ENCODE data around the gene TET1. TPM values are rescaled to one million over a fixed set of nuclear protein-coding genes. Genes with fewer than 3 reads are reported as not detected.
"Not testable (repeated sequence)": the region's sequence is repeated elsewhere in the genome, so short reads cannot be mapped to it uniquely, and the experiment has no call there.

Gene TET1
- total RNA-seq = 10 to 100 TPM; 50.8 to 60.5 TPM
- 33.6 TPM for polyA plus RNA-seq (2013, experiment 1 of 2)
- 34.4 TPM for polyA plus RNA-seq (2013, experiment 2 of 2)
- long read RNA-seq, experiment 1, partial matches to known transcripts = 14 of 18 reads
- long read RNA-seq, experiment 1, other reads (novel, unspliced or antisense) = 4 of 18 reads
- long read RNA-seq, experiment 2, full-length matches to known transcripts = 1 of 44 reads
- long read RNA-seq, experiment 2, partial matches to known transcripts = 23 of 44 reads
- long read RNA-seq, experiment 2, other reads (novel, unspliced or antisense) = 20 of 44 reads
- long read RNA-seq, experiment 3, partial matches to known transcripts = 31 of 50 reads
- long read RNA-seq, experiment 3, other reads (novel, unspliced or antisense) = 19 of 50 reads
- long read RNA-seq, experiment 4, partial matches to known transcripts = 5 of 12 reads
- long read RNA-seq, experiment 4, other reads (novel, unspliced or antisense) = 7 of 12 reads

DNA sequence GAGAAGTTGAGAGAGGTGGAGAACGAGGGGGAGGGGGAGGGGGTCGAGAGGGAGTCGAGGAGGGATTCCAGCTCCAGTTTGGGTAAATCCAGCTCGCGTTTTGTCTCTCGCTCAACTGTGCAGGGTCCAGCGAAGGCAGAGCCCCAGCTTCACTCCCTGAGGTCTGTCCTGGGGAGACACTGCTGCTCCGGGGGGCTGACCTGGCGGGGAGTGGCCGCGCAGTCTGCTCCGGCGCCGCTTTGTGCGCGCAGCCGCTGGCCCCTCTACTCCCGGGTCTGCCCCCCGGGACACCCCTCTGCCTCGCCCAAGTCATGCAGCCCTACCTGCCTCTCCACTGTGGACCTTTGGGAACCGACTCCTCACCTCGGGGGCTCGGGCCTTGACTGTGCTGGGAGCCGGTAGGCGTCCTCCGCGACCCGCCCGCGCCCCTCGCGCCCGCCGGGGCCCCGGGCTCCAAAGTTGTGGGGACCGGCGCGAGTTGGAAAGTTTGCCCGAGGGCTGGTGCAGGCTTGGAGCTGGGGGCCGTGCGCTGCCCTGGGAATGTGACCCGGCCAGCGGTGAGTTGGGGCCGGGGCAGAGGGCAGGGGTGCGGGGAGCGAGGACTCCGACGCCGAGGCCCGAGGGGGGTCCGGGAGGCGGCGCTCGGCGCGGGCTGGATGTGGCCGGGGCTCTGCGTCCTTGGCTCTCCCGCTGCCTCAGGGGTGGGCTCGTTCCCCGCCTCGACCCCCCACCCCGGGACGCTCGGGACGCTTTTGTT is at the start of gene TET1:
Gene TET1 (plus strand): TSS at position 152 of the 757 bp plus-strand sequence. CDS start 12,002 bp downstream, outside the sequence.
- Mint-ChIP-seq H3K36me3 (ENCODE audit: low read depth) (peaks cover 14% of the 10 kb centered on the region), H3K27ac (peak within 1 kb of the TSS; percentile 83), H3K4me1 (peaks cover 12% of the 10 kb centered on the region), H3K27me3 (ENCODE audit: insufficient read depth) (no peaks in the 10 kb centered on the region), H3K9me3 (no peaks in the 10 kb centered on the region), H3K4me3 (peak within 1 kb of the TSS; percentile 89)
- TF ChIP-seq, protein P1, sequence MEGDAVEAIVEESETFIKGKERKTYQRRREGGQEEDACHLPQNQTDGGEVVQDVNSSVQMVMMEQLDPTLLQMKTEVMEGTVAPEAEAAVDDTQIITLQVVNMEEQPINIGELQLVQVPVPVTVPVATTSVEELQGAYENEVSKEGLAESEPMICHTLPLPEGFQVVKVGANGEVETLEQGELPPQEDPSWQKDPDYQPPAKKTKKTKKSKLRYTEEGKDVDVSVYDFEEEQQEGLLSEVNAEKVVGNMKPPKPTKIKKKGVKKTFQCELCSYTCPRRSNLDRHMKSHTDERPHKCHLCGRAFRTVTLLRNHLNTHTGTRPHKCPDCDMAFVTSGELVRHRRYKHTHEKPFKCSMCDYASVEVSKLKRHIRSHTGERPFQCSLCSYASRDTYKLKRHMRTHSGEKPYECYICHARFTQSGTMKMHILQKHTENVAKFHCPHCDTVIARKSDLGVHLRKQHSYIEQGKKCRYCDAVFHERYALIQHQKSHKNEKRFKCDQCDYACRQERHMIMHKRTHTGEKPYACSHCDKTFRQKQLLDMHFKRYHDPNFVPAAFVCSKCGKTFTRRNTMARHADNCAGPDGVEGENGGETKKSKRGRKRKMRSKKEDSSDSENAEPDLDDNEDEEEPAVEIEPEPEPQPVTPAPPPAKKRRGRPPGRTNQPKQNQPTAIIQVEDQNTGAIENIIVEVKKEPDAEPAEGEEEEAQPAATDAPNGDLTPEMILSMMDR (conservative IDR thresholded peaks at IDR 0.05) = no peak
- no peaks in the 10 kb centered on the region for H3K4me1 ChIP-seq (ENCODE audit: control insufficient read depth, insufficient read depth, low read length)
- peak; percentile 95 for DNase-seq
- H3K4me3 ChIP-seq (ENCODE audit: low read length) = peak within 1 kb of the TSS; percentile 98
- no peaks in the 10 kb centered on the region for H3K36me3 ChIP-seq (ENCODE audit: control insufficient read depth, insufficient read depth, low read length)
- peak within 1 kb of the TSS; percentile 83 for H3K27ac ChIP-seq (ENCODE audit: low read depth, low read length)
- no peaks in the 10 kb centered on the region for H3K27me3 ChIP-seq (ENCODE audit: control insufficient read depth, insufficient read depth, low read length, poor library complexity, severe bottlenecking)
- no peaks in the 10 kb centered on the region for H3K9me3 ChIP-seq (ENCODE audit: control insufficient read depth, low read length)
- peak within 1 kb of the TSS; percentile 86 for H3K9ac ChIP-seq (ENCODE audit: extremely low read depth, low read length, poor library complexity, severe bottlenecking)
- WGBS, 2 experiments (ENCODE audit: insufficient coverage in 1 of 2, insufficient read length in 1 of 2) = 0 to 1% methylated on average over 29 to 66 of the region's 66 CpGs

GRCh38 chr10:68516216-68516615 is 43.9 kb upstream of the TET1 start:
- H3K9ac ChIP-seq (ENCODE audit: extremely low read depth, low read length, poor library complexity, severe bottlenecking); H3K4me1 Mint-ChIP-seq; H3K4me3 Mint-ChIP-seq; H3K9me3 ChIP-seq (ENCODE audit: control insufficient read depth, low read length); H3K9me3 Mint-ChIP-seq; DNase-seq; H3K4me1 ChIP-seq (ENCODE audit: control insufficient read depth, insufficient read depth, low read length); H3K27me3 ChIP-seq (ENCODE audit: control insufficient read depth, insufficient read depth, low read length, poor library complexity, severe bottlenecking); H3K27ac ChIP-seq (ENCODE audit: low read depth, low read length); H3K27me3 Mint-ChIP-seq (ENCODE audit: insufficient read depth); H3K36me3 Mint-ChIP-seq (ENCODE audit: low read depth); H3K4me3 ChIP-seq (ENCODE audit: low read length): not testable (repeated sequence)
- H3K36me3 ChIP-seq (ENCODE audit: control insufficient read depth, insufficient read depth, low read length) = peaks cover 13% of the 10 kb centered on the region
- peak overlapping the region; percentile 31 for H3K27ac Mint-ChIP-seq
- WGBS, 2 experiments (ENCODE audit: insufficient coverage in 1 of 2, insufficient read length in 1 of 2) = 95% methylated on average over 2 of the region's 2 CpGs; no CpG with 5 or more reads in 1 of the 2 experiments

- H3K9me3 ChIP-seq (ENCODE audit: control insufficient read depth, low read length) = no peaks in the 10 kb centered on the region
- no peak overlapping the region for H3K27ac Mint-ChIP-seq
- H3K4me1 ChIP-seq (ENCODE audit: control insufficient read depth, insufficient read depth, low read length) = no peaks in the 10 kb centered on the region
- H3K4me1 Mint-ChIP-seq = no peaks in the 10 kb centered on the region
- peaks cover 11% of the 10 kb centered on the region for H3K36me3 Mint-ChIP-seq (ENCODE audit: low read depth)
- no peak overlapping the region for H3K4me3 Mint-ChIP-seq
- H3K9ac ChIP-seq (ENCODE audit: extremely low read depth, low read length, poor library complexity, severe bottlenecking) = no peak overlapping the region
- H3K27me3 ChIP-seq (ENCODE audit: control insufficient read depth, insufficient read depth, low read length, poor library complexity, severe bottlenecking) = no peaks in the 10 kb centered on the region
- H3K27ac ChIP-seq (ENCODE audit: low read depth, low read length) = no peak overlapping the region
- H3K9me3 Mint-ChIP-seq = no peaks in the 10 kb centered on the region
- DNase-seq = no peak
- no peak overlapping the region for H3K4me3 ChIP-seq (ENCODE audit: low read length)
- H3K27me3 Mint-ChIP-seq (ENCODE audit: insufficient read depth) = no peaks in the 10 kb centered on the region
- peaks cover 13% of the 10 kb centered on the region for H3K36me3 ChIP-seq (ENCODE audit: control insufficient read depth, insufficient read depth, low read length)
- TF ChIP-seq, protein P1 (conservative IDR thresholded peaks at IDR 0.05) = no peak
- 73 to 100% methylated on average over 2 to 4 of the region's 4 CpGs for WGBS, 2 experiments (ENCODE audit: insufficient coverage in 1 of 2, insufficient read length in 1 of 2)
Measured at GRCh38 chr10:68516766-68517165, 43.4 kb upstream of the TET1 start.
